ENCODE measurements around the gene JAZF1. TPM values are rescaled to one million over a fixed set of nuclear protein-coding genes. Genes with fewer than 3 reads are reported as not detected.

Gene JAZF1
- polyA plus RNA-seq, 3 donors from 2014 or later: 17.7 to 40.2 (median 25.9) TPM

DNA sequence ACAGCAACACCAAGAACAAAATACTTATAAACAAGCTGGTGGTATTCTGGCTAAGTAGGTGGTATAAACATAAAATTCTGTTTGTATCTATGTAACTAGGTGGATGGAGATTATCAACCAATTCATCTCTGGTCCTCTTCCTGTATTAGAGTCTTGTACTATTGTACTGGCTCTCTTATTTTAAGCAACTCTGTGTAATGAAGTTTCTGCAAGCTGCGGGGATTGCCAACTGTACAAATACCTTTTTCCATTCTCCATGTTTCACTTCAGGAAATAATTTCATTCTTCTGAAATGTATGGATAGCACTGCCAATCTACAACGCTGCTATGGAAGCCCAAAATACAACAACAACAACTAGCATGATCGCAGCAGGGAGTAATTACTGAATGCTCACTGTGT is 44.8 kb downstream of the JAZF1 start:
- no peaks in the 10 kb centered on the region for H3K9me3 Mint-ChIP-seq
- H3K27me3 Mint-ChIP-seq (ENCODE audit: low read depth in 3 of 3): no peaks in the 10 kb centered on the region
- H3K4me3 Mint-ChIP-seq: no peak overlapping the region
- peaks cover 0 to 4% (median 4%) of the 10 kb centered on the region in 3 donors for H3K36me3 Mint-ChIP-seq
- peaks cover 65 to 91% of the 10 kb centered on the region in 2 donors for H3K4me1 Mint-ChIP-seq
- H3K27ac Mint-ChIP-seq: peak overlapping the region in 2 of 6 donors; percentile 20 to 34
- DNase-seq: no peak

DNA sequence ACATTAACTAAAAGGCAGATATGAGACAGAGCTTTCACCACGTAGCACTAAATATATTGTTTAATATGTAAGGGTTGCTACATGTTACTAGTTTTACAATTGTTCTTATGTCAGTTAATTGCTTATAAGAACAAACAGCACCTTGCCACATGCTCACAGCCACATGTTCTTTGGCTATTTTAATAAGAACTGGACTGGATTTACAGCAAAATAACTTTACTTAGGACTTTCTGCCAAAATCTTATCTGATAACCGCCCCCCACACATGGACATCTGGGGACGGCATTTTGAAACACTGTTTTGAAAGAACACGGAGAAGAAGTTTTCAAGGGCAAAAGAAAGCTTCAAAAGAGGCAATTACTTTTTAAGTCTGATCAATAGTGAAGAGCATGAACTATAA is 45.3 kb downstream of the JAZF1 start:
- DNase-seq: no peak
- Mint-ChIP-seq H3K27me3 (ENCODE audit: low read depth in 3 of 3) (no peaks in the 10 kb centered on the region), H3K9me3 (no peaks in the 10 kb centered on the region), H3K4me3 (no peak overlapping the region), H3K36me3 (peaks cover 0 to 4% (median 4%) of the 10 kb centered on the region in 3 donors), H3K4me1 (peaks cover 65 to 91% of the 10 kb centered on the region in 2 donors), H3K27ac (peak overlapping the region in 4 of 6 donors; percentile 16 to 38 (median 20))

DNA sequence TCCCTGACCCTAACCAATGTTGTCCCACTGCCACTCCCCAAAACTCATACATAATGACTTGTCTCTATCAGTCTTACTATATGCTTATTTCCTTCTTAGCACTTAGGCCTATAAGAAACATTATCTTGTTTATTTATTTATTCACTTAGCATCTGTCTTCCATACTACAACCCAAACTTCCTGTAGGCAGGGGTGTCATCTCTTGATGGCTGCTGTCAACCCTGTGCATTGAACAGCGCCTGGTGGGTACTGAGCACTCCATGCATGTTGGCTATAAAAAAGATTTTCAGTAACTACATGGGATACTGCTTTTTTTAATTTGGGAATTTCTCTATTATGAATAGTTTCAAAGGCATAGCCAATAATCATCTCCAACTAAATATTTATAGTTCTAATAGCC is 46.7 kb downstream of the JAZF1 start:
- H3K27ac Mint-ChIP-seq: peak overlapping the region; percentile 17 to 69 (median 52)
- H3K4me3 Mint-ChIP-seq: no peak overlapping the region
- H3K4me1 Mint-ChIP-seq: peaks cover 68 to 94% of the 10 kb centered on the region in 2 donors

GRCh38 chr7:28132959-28133870 is 47.4 kb downstream of the JAZF1 start:
- no peaks in the 10 kb centered on the region for H3K9me3 Mint-ChIP-seq
- peaks cover 75 to 98% of the 10 kb centered on the region in 2 donors for H3K4me1 Mint-ChIP-seq
- no peaks in the 10 kb centered on the region for H3K27me3 Mint-ChIP-seq (ENCODE audit: low read depth in 3 of 3)
- no peak for DNase-seq
- H3K36me3 Mint-ChIP-seq: peaks cover 0 to 4% (median 4%) of the 10 kb centered on the region in 3 donors
- no peak overlapping the region for H3K4me3 Mint-ChIP-seq
- H3K27ac Mint-ChIP-seq: peak overlapping the region; percentile 17 to 69 (median 58)

More for the DNA sequence above, 46.7 kb downstream of the JAZF1 start:
- DNase-seq: no peak
- H3K9me3 Mint-ChIP-seq: no peaks in the 10 kb centered on the region
- peaks cover 0 to 4% (median 4%) of the 10 kb centered on the region in 3 donors for H3K36me3 Mint-ChIP-seq
- H3K27me3 Mint-ChIP-seq (ENCODE audit: low read depth in 3 of 3): no peaks in the 10 kb centered on the region

DNA sequence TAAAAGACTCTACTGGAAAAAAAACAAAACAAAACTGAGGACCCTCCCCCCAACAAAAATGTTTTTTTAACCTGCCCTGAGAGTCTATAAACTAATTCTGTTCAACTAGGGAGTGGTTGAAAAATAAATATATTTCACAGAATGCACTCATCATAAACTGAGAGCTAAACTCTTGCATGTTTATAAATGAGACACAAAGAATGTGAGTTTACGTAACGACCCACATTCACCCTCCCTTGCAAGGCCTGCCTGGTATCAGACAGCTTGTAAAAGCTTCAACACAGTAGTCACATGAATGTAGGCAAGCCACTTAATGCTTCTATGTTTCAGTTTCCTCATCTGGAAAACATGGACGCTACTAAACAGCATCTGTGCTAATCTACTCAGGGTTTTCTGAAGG is 50.3 kb downstream of the JAZF1 start:
- no peak for DNase-seq
- H3K9me3 Mint-ChIP-seq: no peaks in the 10 kb centered on the region
- H3K27me3 Mint-ChIP-seq (ENCODE audit: low read depth in 3 of 3): no peaks in the 10 kb centered on the region
- peaks cover 0 to 5% (median 4%) of the 10 kb centered on the region in 3 donors for H3K36me3 Mint-ChIP-seq
- no peak overlapping the region for H3K4me3 Mint-ChIP-seq
- H3K27ac Mint-ChIP-seq: peak overlapping the region in 4 of 6 donors; percentile 10 to 34 (median 26)
- H3K4me1 Mint-ChIP-seq: peaks cover 82 to 98% of the 10 kb centered on the region in 2 donors

DNA sequence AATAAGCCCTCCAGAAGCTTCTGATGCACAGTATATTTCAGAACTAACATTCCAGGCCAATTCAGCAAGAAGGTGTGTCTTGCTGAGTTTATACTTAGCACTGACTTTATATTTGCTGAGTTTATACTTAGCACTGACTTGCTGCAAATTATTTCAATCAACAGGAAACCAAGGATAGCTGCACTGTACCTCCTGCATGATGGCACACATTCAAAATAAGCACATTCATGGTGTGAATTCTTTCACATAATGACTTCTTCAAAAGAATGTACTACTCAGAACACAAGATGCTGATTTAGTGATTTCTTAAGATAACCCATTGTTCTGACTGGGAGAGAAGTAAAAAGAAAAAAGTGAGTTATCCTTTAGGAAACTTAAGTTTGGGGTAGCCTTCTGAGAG is 52.0 kb downstream of the JAZF1 start:
- H3K4me1 Mint-ChIP-seq: peaks cover 83 to 98% of the 10 kb centered on the region in 2 donors
- no peak for DNase-seq
- peaks cover 0 to 5% (median 4%) of the 10 kb centered on the region in 3 donors for H3K36me3 Mint-ChIP-seq
- peak overlapping the region in 4 of 6 donors; percentile 45 to 71 (median 66) for H3K27ac Mint-ChIP-seq
- H3K9me3 Mint-ChIP-seq: no peaks in the 10 kb centered on the region
- H3K27me3 Mint-ChIP-seq (ENCODE audit: low read depth in 3 of 3): no peaks in the 10 kb centered on the region
- H3K4me3 Mint-ChIP-seq: peak overlapping the region in 1 of 5 donors; percentile 41

GRCh38 chr7:28126410-28127041 is 54.1 kb downstream of the JAZF1 start:
- Mint-ChIP-seq H3K27ac (peak overlapping the region in 4 of 6 donors; percentile 6 to 53 (median 50)), H3K36me3 (peaks cover 0 to 5% (median 4%) of the 10 kb centered on the region in 3 donors)

GRCh38 chr7:28125431-28126409 is 54.9 kb downstream of the JAZF1 start:
- Mint-ChIP-seq H3K4me3 (no peak overlapping the region), H3K9me3 (no peaks in the 10 kb centered on the region), H3K27me3 (ENCODE audit: low read depth in 3 of 3) (peaks cover 0 to under 1% (median 0%) of the 10 kb centered on the region in 3 donors), H3K27ac (peak overlapping the region in 5 of 6 donors; percentile 42 to 66 (median 53)), H3K4me1 (peaks cover 88 to 98% of the 10 kb centered on the region in 2 donors), H3K36me3 (peaks cover 0 to 5% (median 4%) of the 10 kb centered on the region in 3 donors)
- DNase-seq: no peak

More at GRCh38 chr7:28126410-28127041, 54.1 kb downstream of the JAZF1 start:
- peaks cover 85 to 98% of the 10 kb centered on the region in 2 donors for H3K4me1 Mint-ChIP-seq
- no peaks in the 10 kb centered on the region for H3K27me3 Mint-ChIP-seq (ENCODE audit: low read depth in 3 of 3)
- H3K4me3 Mint-ChIP-seq: no peak overlapping the region
- H3K9me3 Mint-ChIP-seq: no peaks in the 10 kb centered on the region
- no peak for DNase-seq

DNA sequence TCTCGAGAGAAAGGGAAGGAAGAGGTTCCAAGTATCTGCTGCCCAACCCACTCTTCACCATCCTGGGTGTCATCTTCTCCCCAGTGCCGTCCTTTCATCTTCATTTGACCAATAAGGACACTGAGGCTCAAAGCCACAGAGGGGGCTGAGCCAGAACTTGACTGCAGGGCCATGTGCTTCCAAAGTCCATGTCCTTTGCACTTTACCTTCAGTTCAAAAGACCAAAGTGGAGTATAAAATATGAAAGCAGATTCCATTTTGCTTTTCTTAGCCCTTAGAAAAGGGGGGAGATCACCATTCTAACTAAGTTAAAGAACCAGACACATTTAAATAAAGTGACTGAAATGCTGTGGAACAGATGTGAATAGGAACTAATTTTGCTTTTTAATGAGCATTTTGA is 56.2 kb downstream of the JAZF1 start:
- Mint-ChIP-seq H3K27me3 (ENCODE audit: low read depth in 3 of 3) (peaks cover 0 to 6% (median 5%) of the 10 kb centered on the region in 3 donors), H3K4me1 (peaks cover 94 to 98% of the 10 kb centered on the region in 2 donors), H3K36me3 (peaks cover 0 to 5% (median 4%) of the 10 kb centered on the region in 3 donors), H3K4me3 (peak overlapping the region; percentile 56 to 78 (median 61)), H3K9me3 (no peaks in the 10 kb centered on the region), H3K27ac (peak overlapping the region in 5 of 6 donors; percentile 41 to 87 (median 80))
- DNase-seq: no peak

- H3K4me1 Mint-ChIP-seq: peaks cover 94 to 98% of the 10 kb centered on the region in 2 donors
- peak overlapping the region; percentile 56 to 78 (median 61) for H3K4me3 Mint-ChIP-seq
- H3K27ac Mint-ChIP-seq: peak overlapping the region; percentile 48 to 87 (median 80)
- H3K27me3 Mint-ChIP-seq (ENCODE audit: low read depth in 3 of 3): peaks cover 0 to 6% (median 5%) of the 10 kb centered on the region in 3 donors
- H3K36me3 Mint-ChIP-seq: peaks cover 0 to 5% (median 4%) of the 10 kb centered on the region in 3 donors
- H3K9me3 Mint-ChIP-seq: no peaks in the 10 kb centered on the region
- DNase-seq: no peak
These were observed 56.8 kb downstream of the JAZF1 start for GRCh38 chr7:28123752-28124151.

DNA sequence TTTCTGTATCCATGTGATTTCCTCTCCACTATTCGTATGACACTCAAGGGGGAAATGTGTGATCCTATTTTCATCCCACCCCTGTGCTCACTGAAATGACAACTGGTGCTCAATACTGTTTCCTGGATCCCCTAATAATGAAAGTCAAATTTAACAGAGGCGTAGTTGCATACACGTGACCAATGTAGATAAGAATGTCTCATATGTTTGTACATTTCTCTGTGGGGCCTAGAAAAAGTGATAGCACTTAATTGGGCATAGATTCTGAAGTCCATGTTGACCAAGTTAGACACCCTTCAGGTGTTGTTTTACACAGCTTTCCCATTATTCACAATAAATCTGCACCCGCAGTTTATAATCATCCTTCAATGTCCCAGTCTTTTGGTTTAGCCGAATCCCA is 59.1 kb downstream of the JAZF1 start:
- peaks cover 78 to 92% of the 10 kb centered on the region in 2 donors for H3K4me1 Mint-ChIP-seq
- peaks cover 0 to 4% (median 0%) of the 10 kb centered on the region in 3 donors for H3K36me3 Mint-ChIP-seq
- DNase-seq: no peak
- H3K9me3 Mint-ChIP-seq: no peaks in the 10 kb centered on the region
- H3K27me3 Mint-ChIP-seq (ENCODE audit: low read depth in 3 of 3): peaks cover 0 to 6% (median 5%) of the 10 kb centered on the region in 3 donors
- peak overlapping the region in 3 of 5 donors; percentile 8 to 44 (median 17) for H3K4me3 Mint-ChIP-seq
- peak overlapping the region in 4 of 6 donors; percentile 28 to 87 (median 48) for H3K27ac Mint-ChIP-seq

- Mint-ChIP-seq H3K36me3 (peaks cover 0 to 4% (median 0%) of the 10 kb centered on the region in 3 donors), H3K4me3 (no peak overlapping the region), H3K4me1 (peaks cover 62 to 90% of the 10 kb centered on the region in 2 donors), H3K27ac (peak overlapping the region in 3 of 6 donors; percentile 26 to 80 (median 48)), H3K9me3 (no peaks in the 10 kb centered on the region), H3K27me3 (ENCODE audit: low read depth in 3 of 3) (peaks cover 0 to 6% (median 5%) of the 10 kb centered on the region in 3 donors)
- no peak for DNase-seq
These were observed 64.6 kb downstream of the JAZF1 start for GRCh38 chr7:28116041-28116440.

Data from immature natural killer cell (primary cell).